Measurements from ENCODE around the gene RNU7-1.

GRCh38 chr12:6923003-6923732 lies 20.4 kb upstream of the RNU7-1 start:
- TF ChIP-seq CTCF (conservative IDR thresholded peaks at IDR 0.05 in 1 of 2, IDR thresholded peaks at IDR 0.05 in 1 of 2; ENCODE audit: low read depth in 1 of 2, low read length in 2 of 2) (no peak), EZH2 (IDR thresholded peaks at IDR 0.05; ENCODE audit: low read length, missing control alignments) (no peak)
